RWPE2 (cell line): ENCODE data around the gene ATP6V0B.

ENCODE experiments used
- ATAC-seq: fragments of 200-7000 bp; cut with Tn5 transposase; 3 replicates; pipeline ENCODE4 v1.9.1; 2021; ENCODE audit warnings: low read depth
- DNase-seq: peaks from one replicate; pipeline ENCODE4 v3.0.0-alpha.2; 2020; ENCODE audit warnings: low spot score
- H3K27ac ChIP-seq: fragments of 450-650 bp; 2 replicates; pipeline ENCODE4 v1.5.1; 2017; ENCODE audit warnings: mild to moderate bottlenecking; ENCODE audit not compliant: poor library complexity, severe bottlenecking
- H3K27me3 ChIP-seq: fragments of 250-450 bp; sonication (Bioruptor Pico); 2 replicates; pipeline ENCODE4 v1.5.1; 2021; ENCODE audit warnings: mild to moderate bottlenecking, moderate library complexity; ENCODE audit not compliant: insufficient read depth, poor library complexity, severe bottlenecking
- H3K36me3 ChIP-seq: fragments of 250-450 bp; sonication (Bioruptor Pico); 2 replicates; pipeline ENCODE4 v1.5.1; 2020; ENCODE audit warnings: low read depth, mild to moderate bottlenecking, moderate library complexity
- H3K4me1 ChIP-seq: fragments of 250-450 bp; sonication (Bioruptor Pico); 2 replicates; pipeline ENCODE4 v1.5.1; 2021; ENCODE audit warnings: mild to moderate bottlenecking, moderate library complexity; ENCODE audit not compliant: insufficient read depth, poor library complexity, severe bottlenecking
- H3K4me3 ChIP-seq: fragments of 250-450 bp; sonication (Bioruptor Pico); 2 replicates; pipeline ENCODE4 v1.5.1; 2021; ENCODE audit warnings: mild to moderate bottlenecking, moderate library complexity; ENCODE audit not compliant: severe bottlenecking
- H3K9me3 ChIP-seq: fragments of 250-450 bp; sonication (Bioruptor Pico); 2 replicates; pipeline ENCODE4 v1.5.1; 2021; ENCODE audit warnings: mild to moderate bottlenecking, moderate library complexity; ENCODE audit not compliant: severe bottlenecking
- TF ChIP-seq, protein P1 (sequence below): fragments of 450-650 bp; IDR thresholded peaks from one replicate; pipeline ENCODE4 v1.5.1; 2017; ENCODE audit warnings: mild to moderate bottlenecking, moderate library complexity; ENCODE audit not compliant: poor library complexity, severe bottlenecking

Gene ATP6V0B

GRCh38 chr1:43968348-43968948 is 6.3 kb upstream of the ATP6V0B start:
- no peak overlapping the region for H3K27ac ChIP-seq
- no peaks in the 10 kb centered on the region for H3K4me1 ChIP-seq
- ATAC-seq (no peak), DNase-seq (no peak)
- peaks cover 4% of the 10 kb centered on the region; the same call in 1 of the 2 replicates for H3K36me3 ChIP-seq
- H3K4me3 ChIP-seq, result no peak overlapping the region
- no peaks in the 10 kb centered on the region for H3K27me3 ChIP-seq
- TF ChIP-seq, protein P1, sequence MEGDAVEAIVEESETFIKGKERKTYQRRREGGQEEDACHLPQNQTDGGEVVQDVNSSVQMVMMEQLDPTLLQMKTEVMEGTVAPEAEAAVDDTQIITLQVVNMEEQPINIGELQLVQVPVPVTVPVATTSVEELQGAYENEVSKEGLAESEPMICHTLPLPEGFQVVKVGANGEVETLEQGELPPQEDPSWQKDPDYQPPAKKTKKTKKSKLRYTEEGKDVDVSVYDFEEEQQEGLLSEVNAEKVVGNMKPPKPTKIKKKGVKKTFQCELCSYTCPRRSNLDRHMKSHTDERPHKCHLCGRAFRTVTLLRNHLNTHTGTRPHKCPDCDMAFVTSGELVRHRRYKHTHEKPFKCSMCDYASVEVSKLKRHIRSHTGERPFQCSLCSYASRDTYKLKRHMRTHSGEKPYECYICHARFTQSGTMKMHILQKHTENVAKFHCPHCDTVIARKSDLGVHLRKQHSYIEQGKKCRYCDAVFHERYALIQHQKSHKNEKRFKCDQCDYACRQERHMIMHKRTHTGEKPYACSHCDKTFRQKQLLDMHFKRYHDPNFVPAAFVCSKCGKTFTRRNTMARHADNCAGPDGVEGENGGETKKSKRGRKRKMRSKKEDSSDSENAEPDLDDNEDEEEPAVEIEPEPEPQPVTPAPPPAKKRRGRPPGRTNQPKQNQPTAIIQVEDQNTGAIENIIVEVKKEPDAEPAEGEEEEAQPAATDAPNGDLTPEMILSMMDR, result no peak
- H3K9me3 ChIP-seq, result no peaks in the 10 kb centered on the region

- Histone ChIP-seq H3K36me3 (peaks cover 4% of the 10 kb centered on the region; the same call in 1 of the 2 replicates), H3K4me3 (peak overlapping the region; percentile 86), H3K4me1 (no peaks in the 10 kb centered on the region), H3K27me3 (no peaks in the 10 kb centered on the region), H3K9me3 (no peaks in the 10 kb centered on the region), H3K27ac (no peak overlapping the region)
- no peak for ATAC-seq
- TF ChIP-seq, protein P1, result no peak
- DNase-seq, result no peak
These were observed 5.4 kb upstream of the ATP6V0B start for GRCh38 chr1:43969416-43969745.

DNA sequence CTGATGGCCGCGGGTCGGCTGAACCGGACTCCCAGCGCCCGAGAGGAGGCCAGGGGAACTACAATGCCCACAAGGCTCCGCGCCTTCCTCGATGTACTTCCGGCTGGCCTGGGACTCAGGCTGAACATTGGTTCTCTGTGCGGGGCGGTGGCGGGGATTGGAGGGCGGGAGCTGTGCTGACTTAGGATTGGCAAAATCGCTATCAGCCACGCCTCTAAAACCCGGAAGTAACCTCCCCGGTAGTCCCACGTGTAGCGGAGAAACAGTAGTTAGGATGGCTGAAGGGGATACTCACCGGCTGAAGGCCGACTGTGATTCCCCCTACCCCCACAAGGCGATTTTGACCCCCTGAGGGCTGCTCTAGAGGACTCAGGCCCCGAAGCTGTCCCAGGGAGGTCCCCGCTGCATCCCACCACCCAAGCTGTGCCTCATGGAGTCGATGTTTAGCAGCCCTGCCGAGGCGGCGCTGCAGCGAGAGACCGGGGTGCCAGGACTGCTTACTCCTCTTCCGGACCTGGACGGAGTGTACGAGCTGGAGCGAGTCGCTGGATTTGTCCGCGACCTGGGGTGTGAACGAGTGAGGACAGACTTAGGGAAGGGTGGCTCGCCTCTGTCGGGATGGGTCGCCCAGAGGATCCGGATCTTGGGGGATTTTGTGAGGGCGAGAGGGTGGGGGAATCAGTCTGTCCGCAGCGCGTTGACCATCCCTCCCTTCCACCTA is 4.9 kb upstream of the ATP6V0B start, which contains the start of gene DPH2:
Gene DPH2 (plus strand): TSS at position 265 of the 721 bp plus-strand sequence. CDS start 166 bp downstream, at position 431.
- ATAC-seq, result peak; percentile 93
- Histone ChIP-seq H3K9me3 (no peaks in the 10 kb centered on the region), H3K27me3 (no peaks in the 10 kb centered on the region)

DNA sequence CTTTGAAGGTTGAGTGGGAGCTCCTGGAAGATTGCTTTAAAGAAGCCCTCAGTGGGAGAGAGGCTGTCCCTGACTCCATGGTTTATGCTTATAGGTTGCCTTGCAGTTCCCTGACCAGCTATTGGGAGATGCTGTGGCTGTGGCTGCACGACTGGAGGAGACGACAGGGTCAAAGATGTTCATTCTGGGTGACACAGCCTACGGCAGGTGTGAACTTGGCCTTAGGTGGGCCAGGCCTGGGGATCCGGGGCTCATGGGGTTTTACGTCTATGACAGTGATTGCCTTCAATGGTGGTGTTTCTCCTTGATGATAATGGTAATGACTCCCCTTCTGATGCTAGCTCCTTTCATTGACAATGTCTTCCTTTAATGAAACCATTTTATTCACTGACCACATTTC is 4.3 kb upstream of the ATP6V0B start:
- H3K27me3 ChIP-seq, result no peaks in the 10 kb centered on the region
- ATAC-seq, result no peak
- TF ChIP-seq, protein P1, result no peak
- peaks cover 4% of the 10 kb centered on the region; the same call in 1 of the 2 replicates for H3K36me3 ChIP-seq
- no peaks in the 10 kb centered on the region for H3K9me3 ChIP-seq
- peak overlapping the region; percentile 86 for H3K4me3 ChIP-seq
- no peak overlapping the region for H3K27ac ChIP-seq
- no peaks in the 10 kb centered on the region for H3K4me1 ChIP-seq
- DNase-seq, result no peak

More for the DNA sequence above, 4.9 kb upstream of the ATP6V0B start, which contains the start of gene DPH2:
- Histone ChIP-seq H3K4me1 (no peaks in the 10 kb centered on the region), H3K27ac (no peak within 1 kb of the TSS), H3K4me3 (peak within 1 kb of the TSS; percentile 86), H3K36me3 (peaks cover 4% of the 10 kb centered on the region; the same call in 1 of the 2 replicates)
- peak; percentile 97 for DNase-seq
- TF ChIP-seq, protein P1, result no peak
